Fibroblast of pulmonary artery (primary cell): ENCODE results near the gene C16orf87.

ENCODE experiments used
- DNase-seq: peaks from one replicate; pipeline ENCODE4 v3.0.0-alpha.2; 2010; ENCODE audit warnings: low read depth
- H3K4me3 ChIP-seq: replicated peaks from 2 replicates; pipeline ENCODE4 v1.5.1; 2011; ENCODE audit warnings: low read depth, mild to moderate bottlenecking, control low read depth, low read length, moderate library complexity
- CTCF ChIP-seq: IDR thresholded peaks from 2 replicates; pipeline ENCODE4 v1.5.1; 2011; ENCODE audit warnings: mild to moderate bottlenecking, control low read depth, low read length, inconsistent platforms; ENCODE audit errors: missing control alignments

C16orf87 gene

DNA sequence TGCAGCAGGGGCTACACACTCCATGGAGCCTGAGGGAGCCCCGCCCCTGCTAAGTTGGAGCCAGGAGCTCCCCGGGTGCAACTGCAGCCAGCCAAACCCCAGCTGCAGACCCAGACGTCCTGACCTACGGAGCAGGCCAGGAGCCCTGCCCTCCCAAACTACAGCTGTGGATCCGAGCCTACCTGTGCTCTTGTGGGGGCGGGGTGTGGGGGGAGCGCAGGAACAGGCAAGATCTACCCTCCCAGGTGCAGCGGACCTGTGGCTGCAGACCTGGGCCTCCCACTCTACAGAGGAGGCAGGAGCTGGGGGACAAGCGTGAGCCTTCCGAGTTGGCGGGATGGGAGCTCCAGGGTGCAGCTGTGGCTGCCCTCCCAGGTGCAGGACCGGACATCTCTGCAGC is 53.2 kb downstream of the C16orf87 start:
- H3K4me3 ChIP-seq = no peak overlapping the region
- no peak for TF ChIP-seq CTCF
- no peak for DNase-seq

DNA sequence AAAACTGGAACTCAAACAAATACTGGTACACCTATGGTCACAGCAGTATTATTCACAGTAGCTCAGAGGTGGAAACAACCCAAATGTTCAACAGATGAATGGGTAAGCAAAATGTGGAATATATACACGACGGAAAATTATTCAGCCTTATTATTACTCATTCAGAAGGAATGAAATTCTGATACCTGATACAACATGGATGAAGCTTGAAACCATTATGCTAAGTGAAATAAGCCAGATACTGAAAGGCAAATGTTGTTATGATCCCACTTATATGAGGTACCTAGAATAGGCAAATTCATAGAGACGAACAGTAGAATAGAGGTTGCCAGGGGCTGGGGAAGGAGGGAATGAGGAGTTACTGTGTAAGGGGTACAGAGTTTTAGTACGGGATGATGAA is 55.8 kb downstream of the C16orf87 start:
- no peak for DNase-seq
- H3K4me3 ChIP-seq = no peak overlapping the region
- no peak for TF ChIP-seq CTCF

DNA sequence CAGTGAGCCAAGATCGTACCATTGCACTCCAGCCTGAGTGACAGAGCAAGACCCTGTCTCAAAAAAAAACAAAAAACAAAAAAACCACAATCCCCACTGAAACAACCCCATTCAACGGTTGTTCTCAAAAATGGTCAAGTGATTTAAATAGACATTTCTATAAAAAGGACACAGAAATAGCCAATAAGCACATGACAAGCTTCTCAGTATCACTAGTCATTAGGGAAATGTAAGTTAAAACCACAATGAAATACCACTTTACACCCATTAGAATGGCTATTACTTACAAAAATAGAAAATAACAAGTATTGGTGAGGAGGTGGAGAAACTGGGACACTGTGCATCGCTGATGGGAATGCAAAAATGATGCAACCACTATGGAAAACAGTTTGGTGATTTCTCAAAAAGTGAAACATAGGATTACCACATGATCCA is 56.2 kb downstream of the C16orf87 start:
- no peak for TF ChIP-seq CTCF
- DNase-seq = no peak
- no peak overlapping the region for H3K4me3 ChIP-seq

- no peak overlapping the region for H3K4me3 ChIP-seq
- no peak for DNase-seq
- TF ChIP-seq CTCF = no peak
Observed at GRCh38 chr16:46772463-46772862, 58.5 kb downstream of the C16orf87 start.

DNA sequence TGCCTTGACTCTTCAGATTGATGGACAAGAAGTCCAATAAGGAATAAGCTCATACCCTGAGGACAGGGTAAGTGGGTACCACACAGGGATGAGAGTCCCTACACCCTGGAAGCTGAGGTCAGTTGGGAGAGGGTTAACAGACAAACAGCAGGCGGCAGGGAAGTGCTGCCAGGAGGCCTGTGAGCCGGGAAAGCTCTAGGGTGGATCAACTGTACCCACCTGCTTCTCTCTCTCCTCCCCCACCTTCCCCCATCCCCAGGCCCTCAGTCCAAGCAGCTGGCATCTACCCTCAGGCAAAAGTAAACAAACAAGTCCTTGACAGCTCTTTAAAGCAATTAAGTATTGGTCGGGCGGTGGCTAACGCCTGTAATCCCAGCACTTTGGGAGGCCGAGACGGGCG is 62.2 kb downstream of the C16orf87 start:
- no peak for DNase-seq
- H3K4me3 ChIP-seq = no peak overlapping the region
- TF ChIP-seq CTCF = no peak

- H3K4me3 ChIP-seq = no peak overlapping the region
- DNase-seq = peak; percentile 50
- TF ChIP-seq CTCF = no peak
Observed at GRCh38 chr16:46765050-46765449, 65.9 kb downstream of the C16orf87 start.

- no peak for TF ChIP-seq CTCF
- DNase-seq = peak; percentile 20
- H3K4me3 ChIP-seq = no peak overlapping the region
Observed at GRCh38 chr16:46763147-46763546, 67.8 kb downstream of the C16orf87 start.
